Central memory CD8-positive, alpha-beta T cell (primary cell): Measurements from ENCODE around the gene FAF2.

Source experiments
- ATAC-seq: fragments of 150-1000 bp; cut with Tn5 transposase; replicated peaks from 2 replicates; pipeline ENCODE4 v1.10.0; 2022; ENCODE audit warnings: mild to moderate bottlenecking, moderate FRiP score, moderate number of reproducible peaks; ENCODE audit not compliant: poor library complexity, severe bottlenecking; ENCODE audit errors: extremely low read depth
- DNase-seq, 2 donors: peaks; one replicate each; pipeline ENCODE4 v3.0.0; 2021; ENCODE audit warnings: low spot score in 2 of 2
- H3K27ac Mint-ChIP-seq: one replicate; pipeline ENCODE4 v1.8.0; 2022; ENCODE audit warnings: low read depth, mild to moderate bottlenecking, moderate library complexity, mixed read lengths
- H3K27me3 Mint-ChIP-seq: one replicate; pipeline ENCODE4 v1.8.0; 2022; ENCODE audit warnings: mixed read lengths
- H3K36me3 Mint-ChIP-seq: one replicate; pipeline ENCODE4 v1.8.0; 2022; ENCODE audit warnings: mild to moderate bottlenecking, moderate library complexity, mixed read lengths; ENCODE audit not compliant: insufficient read depth
- H3K4me1 Mint-ChIP-seq: one replicate; pipeline ENCODE4 v1.8.0; 2022; ENCODE audit warnings: mixed read lengths
- H3K4me3 Mint-ChIP-seq: one replicate; pipeline ENCODE4 v1.8.0; 2022; ENCODE audit warnings: mild to moderate bottlenecking, moderate library complexity, mixed read lengths
- H3K9me3 Mint-ChIP-seq: one replicate; pipeline ENCODE4 v1.8.0; 2022; ENCODE audit warnings: mixed read lengths

The FAF2 gene

GRCh38 chr5:176503496-176503895, 55.3 kb downstream of the FAF2 start:
- no peak overlapping the region for H3K27ac Mint-ChIP-seq
- ATAC-seq = no peak
- H3K4me3 Mint-ChIP-seq = no peak overlapping the region
- H3K9me3 Mint-ChIP-seq = no peaks in the 10 kb centered on the region
- H3K36me3 Mint-ChIP-seq = peaks cover 65% of the 10 kb centered on the region
- no peaks in the 10 kb centered on the region for H3K27me3 Mint-ChIP-seq
- no peak for DNase-seq
- no peaks in the 10 kb centered on the region for H3K4me1 Mint-ChIP-seq

- H3K4me1 Mint-ChIP-seq = no peaks in the 10 kb centered on the region
- DNase-seq = no peak
- H3K27ac Mint-ChIP-seq = no peak overlapping the region
- no peaks in the 10 kb centered on the region for H3K27me3 Mint-ChIP-seq
- peaks cover 41% of the 10 kb centered on the region for H3K36me3 Mint-ChIP-seq
- no peak overlapping the region for H3K4me3 Mint-ChIP-seq
- H3K9me3 Mint-ChIP-seq = no peaks in the 10 kb centered on the region
- no peak for ATAC-seq
Measured at GRCh38 chr5:176507911-176508310, 59.7 kb downstream of the FAF2 start.

GRCh38 chr5:176508603-176509002, 60.4 kb downstream of the FAF2 start:
- no peak overlapping the region for H3K4me3 Mint-ChIP-seq
- no peaks in the 10 kb centered on the region for H3K9me3 Mint-ChIP-seq
- peak overlapping the region; percentile 19 for H3K27ac Mint-ChIP-seq
- no peaks in the 10 kb centered on the region for H3K4me1 Mint-ChIP-seq
- H3K36me3 Mint-ChIP-seq = peaks cover 35% of the 10 kb centered on the region
- H3K27me3 Mint-ChIP-seq = no peaks in the 10 kb centered on the region
- DNase-seq (no peak), ATAC-seq (no peak)

- peaks cover 14% of the 10 kb centered on the region for H3K4me1 Mint-ChIP-seq
- H3K9me3 Mint-ChIP-seq = no peaks in the 10 kb centered on the region
- H3K4me3 Mint-ChIP-seq = no peak overlapping the region
- no peaks in the 10 kb centered on the region for H3K27me3 Mint-ChIP-seq
- ATAC-seq (no peak), DNase-seq (no peak)
- peak overlapping the region; percentile 75 for H3K27ac Mint-ChIP-seq
- peaks cover 4% of the 10 kb centered on the region for H3K36me3 Mint-ChIP-seq
Measured at GRCh38 chr5:176513788-176514187, 65.6 kb downstream of the FAF2 start.

GRCh38 chr5:176514244-176514950, 66.2 kb downstream of the FAF2 start:
- peaks cover 2% of the 10 kb centered on the region for H3K36me3 Mint-ChIP-seq

GRCh38 chr5:176515396-176515795, 67.2 kb downstream of the FAF2 start:
- peaks cover 18% of the 10 kb centered on the region for H3K4me1 Mint-ChIP-seq
- DNase-seq = no peak
- no peak for ATAC-seq
- H3K36me3 Mint-ChIP-seq = peaks cover 2% of the 10 kb centered on the region
- H3K27me3 Mint-ChIP-seq = no peaks in the 10 kb centered on the region
- no peaks in the 10 kb centered on the region for H3K9me3 Mint-ChIP-seq
- no peak overlapping the region for H3K4me3 Mint-ChIP-seq
- no peak overlapping the region for H3K27ac Mint-ChIP-seq

More at GRCh38 chr5:176514244-176514950, 66.2 kb downstream of the FAF2 start:
- no peaks in the 10 kb centered on the region for H3K9me3 Mint-ChIP-seq
- H3K4me1 Mint-ChIP-seq = peaks cover 14% of the 10 kb centered on the region
- peak overlapping the region; percentile 75 for H3K27ac Mint-ChIP-seq
- H3K4me3 Mint-ChIP-seq = no peak overlapping the region
- H3K27me3 Mint-ChIP-seq = no peaks in the 10 kb centered on the region
- ATAC-seq (no peak), DNase-seq (no peak)

GRCh38 chr5:176517053-176517661, 69.0 kb downstream of the FAF2 start:
- Mint-ChIP-seq H3K36me3 (peaks cover 5% of the 10 kb centered on the region), H3K4me1 (peaks cover 24% of the 10 kb centered on the region), H3K27me3 (no peaks in the 10 kb centered on the region), H3K4me3 (peak overlapping the region; percentile 3), H3K27ac (no peak overlapping the region), H3K9me3 (no peaks in the 10 kb centered on the region)
- ATAC-seq = peak; percentile 43
- DNase-seq = no peak

- Mint-ChIP-seq H3K4me3 (no peak overlapping the region), H3K36me3 (peaks cover 5% of the 10 kb centered on the region)
Measured at GRCh38 chr5:176519810-176520720, 71.9 kb downstream of the FAF2 start.

GRCh38 chr5:176521286-176521685, 73.1 kb downstream of the FAF2 start:
- H3K9me3 Mint-ChIP-seq = no peaks in the 10 kb centered on the region
- H3K36me3 Mint-ChIP-seq = peaks cover 7% of the 10 kb centered on the region
- peaks cover 18% of the 10 kb centered on the region for H3K4me1 Mint-ChIP-seq
- no peak overlapping the region for H3K4me3 Mint-ChIP-seq
- H3K27me3 Mint-ChIP-seq = no peaks in the 10 kb centered on the region
- DNase-seq (no peak), ATAC-seq (no peak)
- H3K27ac Mint-ChIP-seq = no peak overlapping the region

More at GRCh38 chr5:176519810-176520720, 71.9 kb downstream of the FAF2 start:
- Mint-ChIP-seq H3K9me3 (no peaks in the 10 kb centered on the region), H3K27ac (peak overlapping the region; percentile 87), H3K4me1 (peaks cover 18% of the 10 kb centered on the region), H3K27me3 (no peaks in the 10 kb centered on the region)
- DNase-seq = no peak
- ATAC-seq = no peak

GRCh38 chr5:176521699-176522263, 73.6 kb downstream of the FAF2 start:
- Mint-ChIP-seq H3K36me3 (peaks cover 9% of the 10 kb centered on the region), H3K27me3 (no peaks in the 10 kb centered on the region), H3K4me3 (no peak overlapping the region), H3K9me3 (no peaks in the 10 kb centered on the region), H3K4me1 (peaks cover 16% of the 10 kb centered on the region), H3K27ac (no peak overlapping the region)
- ATAC-seq = no peak
- DNase-seq = no peak

GRCh38 chr5:176524138-176524537, 76.0 kb downstream of the FAF2 start:
- Mint-ChIP-seq H3K4me1 (peaks cover 16% of the 10 kb centered on the region), H3K27me3 (no peaks in the 10 kb centered on the region), H3K27ac (no peak overlapping the region), H3K36me3 (peaks cover 22% of the 10 kb centered on the region), H3K4me3 (no peak overlapping the region), H3K9me3 (no peaks in the 10 kb centered on the region)
- DNase-seq = no peak
- no peak for ATAC-seq

GRCh38 chr5:176524987-176525386, 76.8 kb downstream of the FAF2 start:
- H3K4me3 Mint-ChIP-seq = no peak overlapping the region
- ATAC-seq (no peak), DNase-seq (no peak)
- H3K27me3 Mint-ChIP-seq = no peaks in the 10 kb centered on the region
- no peak overlapping the region for H3K27ac Mint-ChIP-seq
- H3K9me3 Mint-ChIP-seq = no peaks in the 10 kb centered on the region
- H3K4me1 Mint-ChIP-seq = peaks cover 22% of the 10 kb centered on the region
- H3K36me3 Mint-ChIP-seq = peaks cover 28% of the 10 kb centered on the region
